T-cell (primary cell): ENCODE measurements around the gene DLGAP1. TPM values are rescaled to one million over a fixed set of nuclear protein-coding genes. Genes with fewer than 3 reads are reported as not detected.

ENCODE experiments used
- ATAC-seq, 4 experiments: fragments of 200-7000 bp in 3 of 4; fragments of 150-1000 bp in 1 of 4; cut with Tn5 transposase; replicated peaks in 1 of 4; 1 replicate in 3 of 4; 2 replicates in 1 of 4; pipeline ENCODE4 v1.10.0; 2021; ENCODE audit warnings: moderate library complexity in 3 of 4, mild to moderate bottlenecking in 2 of 4, moderate number of reproducible peaks in 1 of 4
- CTCF ChIA-PET, 2 donors: fragments of 300-600 bp; sonication (Branson Sonifier 250); formaldehyde crosslinking; loops; one replicate each; lab custom pipeline; 2022; ENCODE audit warnings: antibody characterized with exemption in 2 of 2; lab: Charles Lee
- POLR2A ChIA-PET, 2 donors: fragments of 300-600 bp; sonication (Branson Sonifier 250); formaldehyde crosslinking; loops; one replicate each; lab custom pipeline; 2022; ENCODE audit warnings: antibody characterized with exemption in 2 of 2; lab: Charles Lee
- DNase-seq, 35 experiments: peaks; one replicate each; pipeline versions ENCODE4 v3.0.0 to v3.0.0-alpha.2; 2013 to 2023
- H3K27ac ChIP-seq: one replicate; pipeline ENCODE4 v1.5.1; 2013; ENCODE audit warnings: low read length
- H3K27me3 ChIP-seq, 2 experiments: replicated peaks in 1 of 2; 1 replicate in 1 of 2; 2 replicates in 1 of 2; pipeline versions ENCODE4 v1.6.1 to v1.7.0; 2013; ENCODE audit warnings: low read length in 1 of 2, mixed read lengths in 1 of 2; ENCODE audit not compliant: control insufficient read depth in 2 of 2, insufficient read depth in 2 of 2; ENCODE audit errors: extremely low read depth in 1 of 2
- H3K36me3 ChIP-seq, 2 donors: 1 replicate in 1 of 2; 2 replicates in 1 of 2; pipeline versions ENCODE4 v1.6.1 to v1.7.0; 2013; ENCODE audit warnings: low read length in 1 of 2; ENCODE audit not compliant: control insufficient read depth in 2 of 2, insufficient read depth in 1 of 2; ENCODE audit errors: extremely low read depth in 1 of 2
- H3K4me1 ChIP-seq, 2 experiments: 1 replicate in 1 of 2; 2 replicates in 1 of 2; pipeline versions ENCODE4 v1.6.1 to v1.7.0; 2013; ENCODE audit warnings: low read length in 2 of 2, mixed read lengths in 1 of 2; ENCODE audit not compliant: insufficient read depth in 2 of 2, control insufficient read depth in 1 of 2; ENCODE audit errors: extremely low read depth in 1 of 2
- H3K4me3 ChIP-seq, 2 donors: 1 replicate in 1 of 2; 2 replicates in 1 of 2; pipeline versions ENCODE4 v1.5.1 to v1.7.0; 2013; ENCODE audit warnings: mild to moderate bottlenecking in 2 of 2, low read length in 1 of 2, moderate library complexity in 1 of 2; ENCODE audit not compliant: control insufficient read depth in 1 of 2; ENCODE audit errors: extremely low read depth in 1 of 2
- H3K9me3 ChIP-seq: 2 replicates; pipeline ENCODE4 v1.7.0; 2013
- H3K27ac Mint-ChIP-seq, 2 donors: one replicate each; pipeline ENCODE4 v1.8.0; 2020 to 2021; ENCODE audit warnings: mild to moderate bottlenecking in 2 of 2, mixed read lengths in 2 of 2
- H3K27me3 Mint-ChIP-seq, 2 donors: one replicate each; pipeline ENCODE4 v1.8.0; 2021 to 2022; ENCODE audit warnings: mixed read lengths in 2 of 2
- H3K36me3 Mint-ChIP-seq: one replicate; pipeline ENCODE4 v1.8.0; 2021; ENCODE audit warnings: mixed read lengths
- H3K4me1 Mint-ChIP-seq, 3 donors: one replicate each; pipeline ENCODE4 v1.8.0; 2020 to 2022; ENCODE audit warnings: mixed read lengths in 3 of 3, mild to moderate bottlenecking in 1 of 3
- H3K4me3 Mint-ChIP-seq, 3 donors: one replicate each; pipeline ENCODE4 v1.8.0; 2020 to 2022; ENCODE audit warnings: mild to moderate bottlenecking in 3 of 3, mixed read lengths in 3 of 3, moderate library complexity in 3 of 3
- H3K9me3 Mint-ChIP-seq, 3 donors: one replicate each; pipeline ENCODE4 v1.8.0; 2020 to 2022; ENCODE audit warnings: mixed read lengths in 3 of 3
- WGBS: methylation state at CpG from one replicate; pipeline ENCODE4 v1.1.5; 2013; ENCODE audit warnings: missing lambda C conversion rate; ENCODE audit not compliant: insufficient coverage; 5-methylcytosine and 5-hydroxymethylcytosine counted together
- total RNA-seq, 35 experiments: library from RNA in 6 of 35; stranded (reverse) in 6 of 35; fragments of 120-200 nt in 1 of 35; gene quantifications; one replicate each; pipeline versions ENCODE4 v1.2.1 to v1.2.4 and lab custom pipeline; 2013 to 2026

The DLGAP1 gene
- total RNA-seq, 5 donors from 2014 or later (not counting 1 experiment from before 2014, with no cell fraction given), result 0.25 to 1.8 (median 0.26) TPM

- H3K4me3 ChIP-seq, result no peak overlapping the region
- 83% methylated on average over 2 of the region's 3 CpGs for WGBS
- H3K27ac Mint-ChIP-seq, result no peak overlapping the region
- ChIA-PET CTCF (no interaction called here), POLR2A (no interaction called here)
- no peaks in the 10 kb centered on the region for H3K36me3 Mint-ChIP-seq
- ATAC-seq, result no peak
- H3K9me3 Mint-ChIP-seq, result no peaks in the 10 kb centered on the region
- H3K36me3 ChIP-seq, result no peaks in the 10 kb centered on the region
- H3K4me3 Mint-ChIP-seq, result no peak overlapping the region
- H3K27me3 Mint-ChIP-seq, result peaks cover 6 to 14% of the 10 kb centered on the region in 2 donors
- H3K4me1 ChIP-seq, result no peaks in the 10 kb centered on the region
- no peaks in the 10 kb centered on the region for H3K4me1 Mint-ChIP-seq
- DNase-seq, result no peak
- H3K27ac ChIP-seq, result no peak overlapping the region
- H3K9me3 ChIP-seq, result no peaks in the 10 kb centered on the region
- H3K27me3 ChIP-seq, result peaks cover 0 to 7% of the 10 kb centered on the region in 2 experiments
Observed at GRCh38 chr18:3814816-3815215, 640.3 kb downstream of the DLGAP1 start.

- peaks cover 6 to 8% of the 10 kb centered on the region in 2 donors for H3K27me3 Mint-ChIP-seq
- no peak overlapping the region for H3K4me3 Mint-ChIP-seq
- Histone ChIP-seq H3K27ac (no peak overlapping the region), H3K27me3 (peaks cover 0 to 4% of the 10 kb centered on the region in 2 experiments), H3K9me3 (no peaks in the 10 kb centered on the region), H3K4me3 (no peak overlapping the region), H3K4me1 (no peaks in the 10 kb centered on the region), H3K36me3 (no peaks in the 10 kb centered on the region)
- no peaks in the 10 kb centered on the region for H3K4me1 Mint-ChIP-seq
- ChIA-PET CTCF (interaction anchor here in 1 of 2 donors (0.6 kb wide), 1 partner anchor 175 kb away, joined by 5 read pairs; no protein-coding TSS in a partner anchor), POLR2A (no interaction called here)
- DNase-seq, result no peak
- no peaks in the 10 kb centered on the region for H3K36me3 Mint-ChIP-seq
- WGBS, result no CpG with 5 or more reads among the region's 2 CpGs
- no peaks in the 10 kb centered on the region for H3K9me3 Mint-ChIP-seq
- no peak for ATAC-seq
- no peak overlapping the region for H3K27ac Mint-ChIP-seq
Observed at GRCh38 chr18:3810296-3810695, 644.8 kb downstream of the DLGAP1 start.

GRCh38 chr18:3808985-3809780 is 645.9 kb downstream of the DLGAP1 start:
- H3K9me3 Mint-ChIP-seq, result no peaks in the 10 kb centered on the region
- no peak overlapping the region for H3K4me3 Mint-ChIP-seq
- POLR2A ChIA-PET, result no interaction called here
- CTCF ChIA-PET, result interaction anchor here in 1 of 2 donors (0.6 kb wide), 1 partner anchor 16 kb away, joined by 3 read pairs; no protein-coding TSS in a partner anchor
- no peaks in the 10 kb centered on the region for H3K4me1 Mint-ChIP-seq
- 93% methylated on average over 2 of the region's 6 CpGs for WGBS
- no peak for DNase-seq
- no peak overlapping the region for H3K27ac Mint-ChIP-seq
- H3K36me3 ChIP-seq, result no peaks in the 10 kb centered on the region
- ATAC-seq, result no peak
- no peaks in the 10 kb centered on the region for H3K36me3 Mint-ChIP-seq
- H3K27ac ChIP-seq, result no peak overlapping the region
- peaks cover 0 to 4% of the 10 kb centered on the region in 2 experiments for H3K27me3 ChIP-seq
- H3K4me1 ChIP-seq, result no peaks in the 10 kb centered on the region
- H3K4me3 ChIP-seq, result no peak overlapping the region
- H3K9me3 ChIP-seq, result no peaks in the 10 kb centered on the region
- H3K27me3 Mint-ChIP-seq, result peaks cover 3 to 6% of the 10 kb centered on the region in 2 donors

- DNase-seq, result no peak
- Mint-ChIP-seq H3K27ac (no peak overlapping the region), H3K27me3 (peaks cover 3 to 4% of the 10 kb centered on the region in 2 donors), H3K9me3 (no peaks in the 10 kb centered on the region), H3K4me3 (no peak overlapping the region), H3K4me1 (no peaks in the 10 kb centered on the region), H3K36me3 (no peaks in the 10 kb centered on the region)
- POLR2A ChIA-PET, result no interaction called here
- ATAC-seq, result no peak
- H3K9me3 ChIP-seq, result no peaks in the 10 kb centered on the region
- no peak overlapping the region for H3K4me3 ChIP-seq
- WGBS, result 78% methylated on average over 2 of the region's 4 CpGs
- CTCF ChIA-PET, result interaction anchor here in 1 of 2 donors (0.6 kb wide), 1 partner anchor 305 kb away, joined by 3 read pairs; no protein-coding TSS in a partner anchor
- H3K36me3 ChIP-seq, result no peaks in the 10 kb centered on the region
- peaks cover 0 to 4% of the 10 kb centered on the region in 2 experiments for H3K27me3 ChIP-seq
- no peak overlapping the region for H3K27ac ChIP-seq
- no peaks in the 10 kb centered on the region for H3K4me1 ChIP-seq
Observed at GRCh38 chr18:3806656-3807055, 648.5 kb downstream of the DLGAP1 start.

GRCh38 chr18:3804336-3804735 is 650.8 kb downstream of the DLGAP1 start:
- Mint-ChIP-seq H3K9me3 (no peaks in the 10 kb centered on the region), H3K4me1 (no peaks in the 10 kb centered on the region), H3K4me3 (no peak overlapping the region), H3K27me3 (peaks cover 3 to 8% of the 10 kb centered on the region in 2 donors), H3K36me3 (no peaks in the 10 kb centered on the region), H3K27ac (no peak overlapping the region)
- ChIA-PET POLR2A (no interaction called here), CTCF (interaction anchor here in 1 of 2 donors (0.5 kb wide), 1 partner anchor 14 kb away, joined by 4 read pairs; no protein-coding TSS in a partner anchor)
- WGBS, result 94% methylated on average over 4 of the region's 4 CpGs
- no peak overlapping the region for H3K4me3 ChIP-seq
- H3K4me1 ChIP-seq, result no peaks in the 10 kb centered on the region
- H3K36me3 ChIP-seq, result no peaks in the 10 kb centered on the region
- H3K9me3 ChIP-seq, result no peaks in the 10 kb centered on the region
- H3K27me3 ChIP-seq, result peaks cover 0 to 4% of the 10 kb centered on the region in 2 experiments
- DNase-seq (no peak), ATAC-seq (no peak)
- no peak overlapping the region for H3K27ac ChIP-seq

GRCh38 chr18:3803350-3803749 is 651.8 kb downstream of the DLGAP1 start:
- ChIA-PET CTCF (interaction anchor here in 1 of 2 donors (0.6 kb wide), 1 partner anchor 653 kb away, joined by 6 read pairs; no protein-coding TSS in a partner anchor), POLR2A (no interaction called here)
- 100% methylated on average over 2 of the region's 4 CpGs for WGBS
- Mint-ChIP-seq H3K4me3 (no peak overlapping the region), H3K27me3 (peaks cover under 1 to 4% of the 10 kb centered on the region in 2 donors), H3K4me1 (no peaks in the 10 kb centered on the region), H3K27ac (no peak overlapping the region), H3K36me3 (no peaks in the 10 kb centered on the region), H3K9me3 (no peaks in the 10 kb centered on the region)
- DNase-seq (no peak), ATAC-seq (no peak)
- Histone ChIP-seq H3K4me1 (no peaks in the 10 kb centered on the region), H3K27ac (no peak overlapping the region), H3K4me3 (no peak overlapping the region), H3K36me3 (no peaks in the 10 kb centered on the region), H3K9me3 (no peaks in the 10 kb centered on the region), H3K27me3 (peaks cover 0 to 4% of the 10 kb centered on the region in 2 experiments)
